HEK293 (cell line): ENCODE results near the gene GRIN2A.

ENCODE experiments used
- REST ChIP-seq: fragments of 450-650 bp; formaldehyde crosslinking; IDR thresholded peaks from 2 replicates; pipeline ENCODE4 v1.5.1; 2016; ENCODE audit warnings: missing biosample characterization, missing genetic modification characterization
- TCF7L2 ChIP-seq: IDR thresholded peaks from 2 replicates; pipeline ENCODE4 v1.6.1; 2011; ENCODE audit warnings: low read depth, mild to moderate bottlenecking, inconsistent platforms, low read length, moderate library complexity, borderline replicate concordance
- ZBTB48 ChIP-seq: fragments of 450-650 bp; formaldehyde crosslinking; IDR thresholded peaks from 2 replicates; pipeline ENCODE4 v1.5.1; 2016; ENCODE audit warnings: missing biosample characterization, missing genetic modification characterization
- ZNF16 ChIP-seq: fragments of 450-650 bp; formaldehyde crosslinking; IDR thresholded peaks from 2 replicates; pipeline ENCODE4 v1.5.1; 2016; ENCODE audit warnings: low read depth, missing biosample characterization, missing genetic modification characterization
- ZNF624 ChIP-seq: fragments of 450-650 bp; formaldehyde crosslinking; IDR thresholded peaks from 2 replicates; pipeline ENCODE4 v1.5.1; 2017; ENCODE audit warnings: missing biosample characterization, missing genetic modification characterization
- ZSCAN16 ChIP-seq: fragments of 450-650 bp; formaldehyde crosslinking; IDR thresholded peaks from 2 replicates; pipeline ENCODE4 v1.5.1; 2016; ENCODE audit warnings: missing biosample characterization, missing genetic modification characterization
- TF ChIP-seq, protein P1 (sequence below): fragments of 450-650 bp; formaldehyde crosslinking; IDR thresholded peaks from 2 replicates; pipeline ENCODE4 v1.5.1; 2016; ENCODE audit warnings: missing biosample characterization, missing genetic modification characterization
- TF ChIP-seq, protein P2 (sequence below): fragments of 450-650 bp; formaldehyde crosslinking; IDR thresholded peaks from 2 replicates; pipeline ENCODE4 v1.5.1; 2016; ENCODE audit warnings: missing biosample characterization, missing genetic modification characterization
- TF ChIP-seq, protein P3 (sequence below): fragments of 450-650 bp; formaldehyde crosslinking; IDR thresholded peaks from 2 replicates; pipeline ENCODE4 v1.5.1; 2016; ENCODE audit warnings: missing biosample characterization, missing genetic modification characterization

DNA sequence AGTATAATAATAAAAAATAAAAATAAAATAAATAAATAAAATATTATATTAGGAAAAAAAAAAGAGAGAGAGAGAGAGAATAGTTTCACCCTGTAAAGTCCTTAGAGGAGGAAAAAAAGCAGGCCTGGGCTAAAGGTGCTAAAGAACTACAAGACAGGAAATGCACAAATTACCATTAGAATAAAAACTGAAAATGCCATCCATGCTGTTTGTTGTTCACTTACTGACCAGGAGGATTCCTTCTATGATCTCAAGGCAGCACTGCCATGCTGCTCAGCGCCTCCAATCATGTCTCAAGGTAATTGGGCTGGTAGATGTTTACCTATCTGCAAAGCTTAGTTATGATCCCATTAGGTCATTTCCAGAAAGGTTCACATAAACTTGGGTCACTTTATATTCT is 201.2 kb downstream of the GRIN2A start:
- TF ChIP-seq, protein P1, sequence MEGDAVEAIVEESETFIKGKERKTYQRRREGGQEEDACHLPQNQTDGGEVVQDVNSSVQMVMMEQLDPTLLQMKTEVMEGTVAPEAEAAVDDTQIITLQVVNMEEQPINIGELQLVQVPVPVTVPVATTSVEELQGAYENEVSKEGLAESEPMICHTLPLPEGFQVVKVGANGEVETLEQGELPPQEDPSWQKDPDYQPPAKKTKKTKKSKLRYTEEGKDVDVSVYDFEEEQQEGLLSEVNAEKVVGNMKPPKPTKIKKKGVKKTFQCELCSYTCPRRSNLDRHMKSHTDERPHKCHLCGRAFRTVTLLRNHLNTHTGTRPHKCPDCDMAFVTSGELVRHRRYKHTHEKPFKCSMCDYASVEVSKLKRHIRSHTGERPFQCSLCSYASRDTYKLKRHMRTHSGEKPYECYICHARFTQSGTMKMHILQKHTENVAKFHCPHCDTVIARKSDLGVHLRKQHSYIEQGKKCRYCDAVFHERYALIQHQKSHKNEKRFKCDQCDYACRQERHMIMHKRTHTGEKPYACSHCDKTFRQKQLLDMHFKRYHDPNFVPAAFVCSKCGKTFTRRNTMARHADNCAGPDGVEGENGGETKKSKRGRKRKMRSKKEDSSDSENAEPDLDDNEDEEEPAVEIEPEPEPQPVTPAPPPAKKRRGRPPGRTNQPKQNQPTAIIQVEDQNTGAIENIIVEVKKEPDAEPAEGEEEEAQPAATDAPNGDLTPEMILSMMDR (tag by site-specific recombination), result no peak
- no peak for TF ChIP-seq ZBTB48 (tag by site-specific recombination)
- TF ChIP-seq, protein P2, sequence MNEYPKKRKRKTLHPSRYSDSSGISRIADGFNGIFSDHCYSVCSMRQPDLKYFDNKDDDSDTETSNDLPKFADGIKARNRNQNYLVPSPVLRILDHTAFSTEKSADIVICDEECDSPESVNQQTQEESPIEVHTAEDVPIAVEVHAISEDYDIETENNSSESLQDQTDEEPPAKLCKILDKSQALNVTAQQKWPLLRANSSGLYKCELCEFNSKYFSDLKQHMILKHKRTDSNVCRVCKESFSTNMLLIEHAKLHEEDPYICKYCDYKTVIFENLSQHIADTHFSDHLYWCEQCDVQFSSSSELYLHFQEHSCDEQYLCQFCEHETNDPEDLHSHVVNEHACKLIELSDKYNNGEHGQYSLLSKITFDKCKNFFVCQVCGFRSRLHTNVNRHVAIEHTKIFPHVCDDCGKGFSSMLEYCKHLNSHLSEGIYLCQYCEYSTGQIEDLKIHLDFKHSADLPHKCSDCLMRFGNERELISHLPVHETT (tag by site-specific recombination), result no peak
- no peak for TF ChIP-seq ZNF16 (tag by site-specific recombination)
- TF ChIP-seq REST (tag by site-specific recombination), result no peak
- TF ChIP-seq TCF7L2, result no peak
- TF ChIP-seq, protein P3, sequence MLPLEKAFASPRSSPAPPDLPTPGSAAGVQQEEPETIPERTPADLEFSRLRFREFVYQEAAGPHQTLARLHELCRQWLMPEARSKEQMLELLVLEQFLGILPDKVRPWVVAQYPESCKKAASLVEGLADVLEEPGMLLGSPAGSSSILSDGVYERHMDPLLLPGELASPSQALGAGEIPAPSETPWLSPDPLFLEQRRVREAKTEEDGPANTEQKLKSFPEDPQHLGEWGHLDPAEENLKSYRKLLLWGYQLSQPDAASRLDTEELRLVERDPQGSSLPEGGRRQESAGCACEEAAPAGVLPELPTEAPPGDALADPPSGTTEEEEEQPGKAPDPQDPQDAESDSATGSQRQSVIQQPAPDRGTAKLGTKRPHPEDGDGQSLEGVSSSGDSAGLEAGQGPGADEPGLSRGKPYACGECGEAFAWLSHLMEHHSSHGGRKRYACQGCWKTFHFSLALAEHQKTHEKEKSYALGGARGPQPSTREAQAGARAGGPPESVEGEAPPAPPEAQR, result no peak
- no peak for TF ChIP-seq ZNF624 (tag by site-specific recombination)
- TF ChIP-seq ZSCAN16 (tag by site-specific recombination), result no peak
